Kidney tubule cell (primary cell): Measurements from ENCODE around the gene BRINP3.

Experiments
- DNase-seq: peaks from one replicate; pipeline ENCODE4 v3.0.0-alpha.2; 2018; ENCODE audit warnings: low spot score

Gene BRINP3

GRCh38 chr1:190104961-190105360 lies 372.7 kb downstream of the BRINP3 start:
- no peak for DNase-seq

- DNase-seq: peak; percentile 4
These were observed 374.8 kb downstream of the BRINP3 start for GRCh38 chr1:190102757-190103326.

- DNase-seq: no peak
These were observed 375.9 kb downstream of the BRINP3 start for GRCh38 chr1:190101756-190102155.

- DNase-seq: no peak
These were observed 378.9 kb downstream of the BRINP3 start for GRCh38 chr1:190098756-190099155.

- no peak for DNase-seq
These were observed 379.6 kb downstream of the BRINP3 start for GRCh38 chr1:190098107-190098506.

- no peak for DNase-seq
These were observed 382.1 kb downstream of the BRINP3 start for GRCh38 chr1:190095596-190095995.

GRCh38 chr1:190084552-190084951 lies 393.1 kb downstream of the BRINP3 start:
- DNase-seq: no peak

GRCh38 chr1:190068304-190068703 lies 409.4 kb downstream of the BRINP3 start:
- no peak for DNase-seq

- peak; percentile 48 for DNase-seq
These were observed 410.1 kb downstream of the BRINP3 start for GRCh38 chr1:190067592-190067991.

- DNase-seq: no peak
These were observed 411.7 kb downstream of the BRINP3 start for GRCh38 chr1:190066011-190066410.

GRCh38 chr1:190049314-190049713 lies 428.4 kb downstream of the BRINP3 start:
- no peak for DNase-seq
